Amniotic stem cell (primary cell): ENCODE results near the gene LANCL2.
"Not testable (repeated sequence)": the region's sequence is repeated elsewhere in the genome, so short reads cannot be mapped to it uniquely, and the experiment has no call there.

ENCODE experiments used
- DNase-seq: peaks from one replicate; lab custom pipeline; 2025; lab: John Stamatoyannopoulos, UW

LANCL2 gene, protein sequence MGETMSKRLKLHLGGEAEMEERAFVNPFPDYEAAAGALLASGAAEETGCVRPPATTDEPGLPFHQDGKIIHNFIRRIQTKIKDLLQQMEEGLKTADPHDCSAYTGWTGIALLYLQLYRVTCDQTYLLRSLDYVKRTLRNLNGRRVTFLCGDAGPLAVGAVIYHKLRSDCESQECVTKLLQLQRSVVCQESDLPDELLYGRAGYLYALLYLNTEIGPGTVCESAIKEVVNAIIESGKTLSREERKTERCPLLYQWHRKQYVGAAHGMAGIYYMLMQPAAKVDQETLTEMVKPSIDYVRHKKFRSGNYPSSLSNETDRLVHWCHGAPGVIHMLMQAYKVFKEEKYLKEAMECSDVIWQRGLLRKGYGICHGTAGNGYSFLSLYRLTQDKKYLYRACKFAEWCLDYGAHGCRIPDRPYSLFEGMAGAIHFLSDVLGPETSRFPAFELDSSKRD

GRCh38 chr7:55365205-55365674, at the start of gene LANCL2:
TSS of gene LANCL2 (plus strand) at chr7:55365337. CDS start at chr7:55366026, 689 bp downstream.
- no peak for DNase-seq

GRCh38 chr7:55325371-55325792, 39.8 kb upstream of the LANCL2 start:
- DNase-seq = peak; percentile 75

- DNase-seq = no peak
Observed at GRCh38 chr7:55326081-55326835, 38.9 kb upstream of the LANCL2 start.

GRCh38 chr7:55326945-55327626, 38.1 kb upstream of the LANCL2 start:
- DNase-seq = no peak

DNA sequence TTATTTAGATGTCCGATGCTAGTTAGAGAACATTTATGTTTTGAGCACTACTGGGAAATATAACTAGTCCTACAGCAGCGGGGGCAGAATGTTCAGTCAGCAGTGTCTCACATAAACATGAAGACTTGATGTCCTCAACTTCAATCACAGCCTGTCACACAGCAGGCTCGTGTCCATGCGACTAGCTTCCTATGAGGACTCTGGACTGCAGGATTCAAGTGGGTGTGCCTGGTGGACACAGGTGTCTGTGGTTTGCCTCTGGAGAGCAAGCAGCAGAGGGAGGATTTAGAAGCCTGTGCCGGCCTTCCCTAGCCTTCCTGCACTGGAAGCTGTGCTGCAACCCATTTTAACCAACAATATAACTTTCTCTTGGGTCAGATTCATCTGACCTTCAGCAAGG, 30.0 kb upstream of the LANCL2 start:
- DNase-seq = no peak

DNA sequence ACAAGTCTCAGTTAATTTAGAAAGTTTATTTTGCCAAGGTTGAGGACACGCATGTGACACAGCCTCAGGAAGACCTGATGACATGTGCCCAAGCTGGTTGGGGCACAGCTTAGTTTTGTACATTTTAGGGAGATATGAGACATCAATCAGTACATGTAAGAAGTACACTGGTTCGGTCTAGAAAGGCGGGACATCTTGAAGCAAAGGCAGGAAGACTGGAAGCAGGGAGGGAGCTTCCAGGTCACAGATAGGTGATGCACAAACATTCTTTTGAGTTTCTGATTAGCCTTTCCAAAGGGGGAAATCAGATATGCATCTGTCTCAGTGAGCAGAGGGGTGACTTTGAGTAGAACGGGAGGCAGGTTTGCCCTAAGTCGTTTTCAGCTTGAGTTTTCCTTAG, 29.4 kb upstream of the LANCL2 start:
- DNase-seq = no peak

- DNase-seq = no peak
Observed at GRCh38 chr7:55336540-55336939, 28.6 kb upstream of the LANCL2 start.

DNA sequence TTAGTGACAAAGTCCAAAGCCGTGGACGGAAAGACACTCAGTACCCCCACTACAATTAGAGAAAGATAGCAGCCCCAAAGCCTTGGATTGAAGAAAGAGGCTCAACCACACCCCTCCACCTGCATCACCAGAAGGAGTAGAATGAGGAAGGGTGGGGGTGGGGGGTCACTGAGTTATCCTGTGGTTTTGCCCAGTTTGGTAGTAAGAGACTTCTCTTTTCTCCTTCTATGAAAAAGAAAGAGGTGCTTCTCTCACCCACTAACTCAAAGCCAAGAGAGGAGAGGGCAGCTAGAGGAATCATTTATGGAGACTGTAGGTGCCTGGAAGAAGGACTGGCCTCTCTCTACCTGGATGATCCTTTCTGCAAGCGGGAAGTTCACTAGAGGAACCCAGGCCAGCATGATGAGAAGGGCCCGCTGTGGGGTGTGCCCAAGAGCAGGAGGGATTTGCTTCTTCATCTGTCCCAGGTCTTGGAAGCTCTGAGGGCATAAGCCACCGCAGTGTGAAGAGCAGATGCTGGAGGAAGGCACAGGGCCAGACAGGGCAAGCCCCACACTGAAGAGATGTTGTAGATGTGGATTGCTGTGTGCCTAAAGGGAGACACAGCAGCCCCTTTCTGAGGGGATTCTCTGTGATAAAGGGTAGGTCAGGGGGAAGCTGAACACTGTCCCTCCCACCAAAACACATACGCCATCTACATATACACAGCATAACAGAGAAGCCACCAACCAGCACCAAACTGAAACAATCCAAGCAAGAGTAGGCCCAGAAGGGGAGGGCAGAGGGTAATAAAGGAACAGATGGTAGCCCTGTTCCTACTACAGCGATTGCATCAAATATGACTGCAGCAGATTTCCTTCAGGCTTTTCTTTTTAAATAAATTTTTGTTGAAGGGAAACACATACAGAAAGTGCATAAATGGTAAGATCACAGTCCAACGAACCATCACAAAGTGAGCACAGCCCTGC, 25.8 kb upstream of the LANCL2 start:
- DNase-seq = no peak

DNA sequence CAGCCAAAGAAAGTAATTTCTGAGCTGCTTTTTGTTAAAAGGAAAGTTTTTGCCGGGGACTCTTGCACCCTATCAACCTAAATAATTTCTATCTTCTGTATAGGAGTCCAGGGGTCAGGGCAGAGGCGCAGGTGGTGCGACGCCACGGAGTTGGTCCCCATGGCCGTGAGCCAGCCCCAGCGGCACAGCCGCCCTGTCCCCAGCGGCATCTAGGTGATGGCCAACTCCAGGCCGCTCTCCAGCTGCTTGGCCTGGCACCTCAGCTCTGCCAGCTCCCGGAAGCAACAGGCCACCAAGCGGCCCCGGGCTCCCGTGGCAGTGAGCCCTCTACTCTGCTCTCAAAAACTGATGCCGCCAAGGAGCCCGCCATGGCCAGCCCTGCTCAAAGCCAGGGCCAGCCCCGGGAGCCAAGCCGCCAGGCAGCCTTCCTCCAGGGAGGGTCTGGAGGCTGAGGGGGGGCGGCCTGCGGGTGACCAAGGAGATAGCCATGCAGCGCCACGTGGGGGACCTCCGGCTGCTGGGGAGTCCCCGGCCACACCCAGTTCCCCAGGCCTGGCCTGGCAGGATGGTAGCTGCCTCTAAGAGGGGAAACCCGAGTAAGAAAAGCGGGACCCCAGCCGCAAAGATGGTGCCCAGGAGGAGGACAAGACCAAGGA, 22.8 kb upstream of the LANCL2 start:
- no peak for DNase-seq

GRCh38 chr7:55343002-55343781, 21.9 kb upstream of the LANCL2 start:
- no peak for DNase-seq

GRCh38 chr7:55343860-55344606, 21.1 kb upstream of the LANCL2 start:
- DNase-seq = no peak

DNA sequence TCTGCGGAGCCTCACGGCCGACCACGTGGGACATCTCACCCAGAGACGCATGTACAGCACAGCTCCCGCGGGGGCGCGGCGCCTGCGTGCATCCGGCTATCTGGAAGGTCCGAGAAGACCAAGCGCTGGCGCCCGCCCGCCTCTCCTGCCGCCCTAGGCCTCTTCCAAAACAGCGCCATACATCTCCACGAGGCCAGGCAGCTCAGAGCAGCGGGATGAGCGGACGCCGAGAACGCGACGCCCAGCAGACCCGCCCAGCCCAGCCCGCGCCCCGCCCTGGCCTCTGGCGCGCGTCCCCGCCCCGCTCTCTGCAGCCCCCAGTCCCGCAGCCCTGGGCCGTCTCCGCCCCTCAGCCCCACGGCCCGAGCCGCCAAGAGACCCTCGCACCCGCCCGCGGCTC, 20.3 kb upstream of the LANCL2 start:
- no peak for DNase-seq

DNA sequence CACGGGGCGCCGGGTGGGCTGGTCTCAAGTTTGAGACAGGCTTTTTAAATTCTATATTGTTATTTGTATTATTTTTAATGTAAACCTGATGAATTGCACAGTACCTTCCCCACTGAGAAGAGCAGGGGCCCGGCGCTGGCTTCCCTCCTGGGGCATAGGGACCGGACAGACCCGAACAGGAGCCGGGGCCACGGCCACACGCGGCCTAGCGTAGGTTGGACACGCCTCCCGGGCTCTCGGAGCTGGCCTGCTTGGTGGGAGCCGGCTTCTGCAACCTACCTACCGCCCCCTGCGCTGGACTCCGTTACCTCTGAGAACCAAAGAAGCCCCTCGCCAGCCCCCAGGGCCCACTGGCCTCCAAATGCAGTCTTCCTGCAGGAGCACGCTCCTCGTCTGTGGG, 19.8 kb upstream of the LANCL2 start:
- DNase-seq = no peak

GRCh38 chr7:55348502-55348901, 16.6 kb upstream of the LANCL2 start:
- DNase-seq = peak; percentile 12

DNA sequence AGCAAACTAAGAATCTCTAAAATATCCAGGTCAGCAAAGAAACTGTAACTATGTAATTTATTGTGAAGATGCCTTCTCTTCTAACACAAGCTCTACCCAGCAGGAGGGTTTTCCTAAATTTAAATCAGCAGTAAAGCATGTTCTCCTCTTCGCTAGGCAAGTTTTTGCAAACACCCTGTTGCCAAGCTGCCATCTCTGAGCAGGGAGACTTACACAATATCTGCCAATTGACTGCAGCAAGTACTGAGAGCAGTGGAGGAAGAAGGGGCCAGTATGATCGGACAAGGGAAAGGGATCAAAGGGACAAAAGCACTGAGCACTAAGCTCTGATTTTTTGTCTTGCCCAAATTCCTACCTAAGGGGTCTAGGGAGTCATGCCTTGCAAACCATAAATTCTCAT, 16.0 kb upstream of the LANCL2 start:
- no peak for DNase-seq

- DNase-seq = no peak
Observed at GRCh38 chr7:55350281-55350680, 14.9 kb upstream of the LANCL2 start.

- DNase-seq = no peak
Observed at GRCh38 chr7:55351263-55351662, 13.9 kb upstream of the LANCL2 start.

- DNase-seq = not testable (repeated sequence)
Observed at GRCh38 chr7:55352947-55353273, 12.2 kb upstream of the LANCL2 start.

DNA sequence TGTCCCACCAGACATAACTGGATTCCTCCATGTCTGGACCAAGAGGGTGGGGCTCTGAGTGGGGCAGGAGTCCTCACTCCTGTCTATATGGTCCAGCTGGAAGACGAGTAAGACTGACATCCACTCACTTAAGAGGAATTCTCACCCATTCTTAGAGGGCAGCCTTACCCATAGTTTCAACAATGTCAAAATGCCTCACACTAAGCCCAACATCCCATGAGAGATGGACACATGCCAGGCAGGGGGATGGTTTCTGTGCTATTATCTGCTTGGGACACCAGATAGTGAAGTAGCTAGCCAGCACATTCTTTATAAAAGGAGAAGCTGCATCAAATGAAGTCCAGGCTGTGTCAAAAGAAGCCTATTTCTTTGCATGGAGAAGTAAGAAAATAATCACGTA, 4.7 kb upstream of the LANCL2 start:
- DNase-seq = no peak
